GM21825 (cell line): ENCODE measurements around the gene B4GALNT3.

ENCODE experiments used
- ATAC-seq: cut with Tn5 transposase; IDR thresholded peaks from one replicate; pipeline ENCODE4 v1.9.1; 2021; ENCODE audit warnings: mild to moderate bottlenecking, moderate library complexity; ENCODE audit not compliant: unreplicated experiment

B4GALNT3 gene

GRCh38 chr12:507391-507796 is 47.7 kb downstream of the B4GALNT3 start:
- no peak for ATAC-seq

GRCh38 chr12:508145-508544 is 48.4 kb downstream of the B4GALNT3 start:
- no peak for ATAC-seq

GRCh38 chr12:508795-509194 is 49.1 kb downstream of the B4GALNT3 start:
- no peak for ATAC-seq

GRCh38 chr12:509500-509899 is 49.8 kb downstream of the B4GALNT3 start:
- ATAC-seq, result no peak

GRCh38 chr12:510071-510825 is 50.5 kb downstream of the B4GALNT3 start:
- ATAC-seq, result no peak

GRCh38 chr12:512933-513332 is 53.2 kb downstream of the B4GALNT3 start:
- no peak for ATAC-seq

- ATAC-seq, result no peak
Measured at GRCh38 chr12:513446-513845, 53.7 kb downstream of the B4GALNT3 start.

GRCh38 chr12:517538-517937 is 57.8 kb downstream of the B4GALNT3 start:
- no peak for ATAC-seq

GRCh38 chr12:520119-520518 is 60.4 kb downstream of the B4GALNT3 start:
- ATAC-seq, result no peak

- ATAC-seq, result no peak
Measured at GRCh38 chr12:522692-523378, 63.1 kb downstream of the B4GALNT3 start.

GRCh38 chr12:524167-524951 is 64.6 kb downstream of the B4GALNT3 start:
- no peak for ATAC-seq

GRCh38 chr12:526089-526488 is 66.3 kb downstream of the B4GALNT3 start:
- no peak for ATAC-seq

- ATAC-seq, result no peak
Measured at GRCh38 chr12:527241-527640, 67.5 kb downstream of the B4GALNT3 start.

- no peak for ATAC-seq
Measured at GRCh38 chr12:527729-528128, 68.0 kb downstream of the B4GALNT3 start.

GRCh38 chr12:530308-530707 is 70.6 kb downstream of the B4GALNT3 start:
- ATAC-seq, result no peak

- ATAC-seq, result no peak
Measured at GRCh38 chr12:530821-531220, 71.1 kb downstream of the B4GALNT3 start.

- ATAC-seq, result no peak
Measured at GRCh38 chr12:531951-532585, 72.3 kb downstream of the B4GALNT3 start.

GRCh38 chr12:532908-533565 is 73.3 kb downstream of the B4GALNT3 start:
- ATAC-seq, result no peak

GRCh38 chr12:533718-534117 is 74.0 kb downstream of the B4GALNT3 start:
- ATAC-seq, result no peak

GRCh38 chr12:534216-534615 is 74.5 kb downstream of the B4GALNT3 start:
- ATAC-seq, result no peak

GRCh38 chr12:535396-535795 is 75.7 kb downstream of the B4GALNT3 start:
- no peak for ATAC-seq
